Erythroblast (primary cell): Measurements from ENCODE around the gene SLC22A24.

ENCODE experiments used
- GATA1 ChIP-seq: IDR thresholded peaks from 2 replicates; pipeline ENCODE4 v1.6.1; 2011; ENCODE audit warnings: low read depth, mild to moderate bottlenecking, control low read depth, low read length, moderate library complexity
- POLR2A ChIP-seq: IDR thresholded peaks from 2 replicates; pipeline ENCODE4 v1.6.1; 2011; ENCODE audit warnings: mild to moderate bottlenecking, low read length

DNA sequence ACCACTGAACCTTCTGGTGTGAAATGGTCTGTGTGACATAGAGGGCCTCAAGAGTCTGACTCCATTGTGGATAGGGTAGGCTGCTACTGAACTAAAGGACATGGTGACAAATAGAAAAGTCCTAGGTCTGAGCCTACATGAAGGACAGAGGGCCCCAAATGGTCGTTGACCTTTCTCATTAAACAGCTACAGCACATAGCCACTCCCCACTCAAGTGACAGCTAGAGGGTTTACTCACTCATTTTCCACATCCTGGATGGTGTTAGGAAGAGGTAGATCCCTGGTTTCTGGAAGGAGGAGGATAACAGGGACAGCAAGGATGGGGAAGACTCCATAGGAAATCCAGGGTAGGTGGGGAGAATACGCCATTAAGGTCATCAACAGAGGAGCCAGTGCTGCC is 63.3 kb downstream of the SLC22A24 start:
- TF ChIP-seq POLR2A (no peak), GATA1 (no peak)
